ENCODE measurements around the gene ZNF444.

- TF ChIP-seq CTCF (IDR thresholded peaks at IDR 0.05) (no peak), POLR2A (IDR thresholded peaks at IDR 0.05) (no peak), POLR2AphosphoS5 (IDR thresholded peaks at IDR 0.05) (no peak)
Measured at GRCh38 chr19:56144831-56145230, 3.7 kb downstream of the ZNF444 start.

Measured in sigmoid colon (tissue), 4 donors.